Mesothelial cell of epicardium (in vitro differentiated cells): ENCODE measurements around the gene NFAM1. TPM values are rescaled to one million over a fixed set of nuclear protein-coding genes. Genes with fewer than 3 reads are reported as not detected.

Experiments used
- DNase-seq, 2 experiments: peaks; one replicate each; pipeline ENCODE4 v3.0.0; 2021; ENCODE audit warnings: low spot score in 2 of 2; ENCODE audit not compliant: unreplicated experiment in 2 of 2
- H3K27ac Mint-ChIP-seq: 2 replicates; pipeline ENCODE4 v1.8.0; 2021; ENCODE audit warnings: mixed read lengths
- H3K27me3 Mint-ChIP-seq: 2 replicates; pipeline ENCODE4 v1.8.0; 2021; ENCODE audit warnings: low read depth, mixed read lengths
- H3K36me3 Mint-ChIP-seq: 2 replicates; pipeline ENCODE4 v1.8.0; 2021; ENCODE audit warnings: mixed read lengths
- H3K4me1 Mint-ChIP-seq: 2 replicates; pipeline ENCODE4 v1.8.0; 2021; ENCODE audit warnings: mixed read lengths
- H3K4me3 Mint-ChIP-seq: 2 replicates; pipeline ENCODE4 v1.8.0; 2021; ENCODE audit warnings: mild to moderate bottlenecking, moderate library complexity, mixed read lengths
- H3K9me3 Mint-ChIP-seq: 2 replicates; pipeline ENCODE4 v1.8.0; 2021; ENCODE audit warnings: mixed read lengths
- CTCF ChIP-seq: fragments of 200-600 bp; sonication (generic); IDR thresholded peaks from one replicate; pipeline ENCODE4 v1.5.0; 2021; ENCODE audit warnings: antibody characterized with exemption; ENCODE audit not compliant: unreplicated experiment
- total RNA-seq: library from RNA; stranded (reverse); gene quantifications from 3 replicates; pipeline ENCODE4 v1.2.1, GENCODE V29; 2021

Gene NFAM1
- total RNA-seq, 1 donor from 2014 or later = 0.34 TPM

- DNase-seq = no peak
- no peak for TF ChIP-seq CTCF
- no peak overlapping the region for H3K27ac Mint-ChIP-seq
- no peaks in the 10 kb centered on the region for H3K36me3 Mint-ChIP-seq
- H3K27me3 Mint-ChIP-seq = peaks cover 31% of the 10 kb centered on the region
- H3K9me3 Mint-ChIP-seq = no peaks in the 10 kb centered on the region
- H3K4me3 Mint-ChIP-seq = no peak overlapping the region
- peaks cover 6% of the 10 kb centered on the region for H3K4me1 Mint-ChIP-seq
These were observed 97.2 kb downstream of the NFAM1 start for GRCh38 chr22:42334875-42335512.

- no peak overlapping the region for H3K27ac Mint-ChIP-seq
- peaks cover 5% of the 10 kb centered on the region for H3K4me1 Mint-ChIP-seq
- H3K9me3 Mint-ChIP-seq = no peaks in the 10 kb centered on the region
- DNase-seq = no peak
- H3K4me3 Mint-ChIP-seq = no peak overlapping the region
- H3K36me3 Mint-ChIP-seq = no peaks in the 10 kb centered on the region
- peaks cover 23% of the 10 kb centered on the region for H3K27me3 Mint-ChIP-seq
- no peak for TF ChIP-seq CTCF
These were observed 98.7 kb downstream of the NFAM1 start for GRCh38 chr22:42333544-42333943.

GRCh38 chr22:42332089-42332488, 100.1 kb downstream of the NFAM1 start:
- Mint-ChIP-seq H3K4me1 (peaks cover 4% of the 10 kb centered on the region), H3K4me3 (no peak overlapping the region), H3K27me3 (peaks cover 13% of the 10 kb centered on the region), H3K9me3 (no peaks in the 10 kb centered on the region), H3K27ac (no peak overlapping the region), H3K36me3 (no peaks in the 10 kb centered on the region)
- DNase-seq = no peak
- no peak for TF ChIP-seq CTCF

GRCh38 chr22:42331014-42331413, 101.2 kb downstream of the NFAM1 start:
- H3K4me1 Mint-ChIP-seq = peaks cover 4% of the 10 kb centered on the region
- H3K27me3 Mint-ChIP-seq = peaks cover 5% of the 10 kb centered on the region
- H3K27ac Mint-ChIP-seq = no peak overlapping the region
- no peaks in the 10 kb centered on the region for H3K9me3 Mint-ChIP-seq
- TF ChIP-seq CTCF = no peak
- no peaks in the 10 kb centered on the region for H3K36me3 Mint-ChIP-seq
- no peak for DNase-seq
- no peak overlapping the region for H3K4me3 Mint-ChIP-seq

Other genes with a start within 250 kb of the NFAM1 start
- gene TCF20, start 161.8 kb downstream of the NFAM1 start, total RNA-seq = 77.4 to 82.2 TPM (median 80.7 TPM) in 3 replicates
- gene RRP7A, start 87.4 kb upstream of the NFAM1 start, total RNA-seq = 52.2 to 59.6 TPM (median 53.2 TPM) in 3 replicates
- 2.5 to 3.0 TPM (median 2.6 TPM) in 3 replicates for gene SERHL2, start 121.6 kb upstream of the NFAM1 start, total RNA-seq
- 86.9 to 89.3 TPM (median 87.2 TPM) in 3 replicates for gene POLDIP3, start 182.5 kb upstream of the NFAM1 start, total RNA-seq
- 1.3 to 1.7 TPM (median 1.5 TPM) in 3 replicates for gene ATP5MGL, start 208.2 kb upstream of the NFAM1 start, total RNA-seq
- gene CYB5R3, start 217.0 kb upstream of the NFAM1 start, total RNA-seq = 94.7 to 102 TPM (median 99.0 TPM) in 3 replicates